HT1080 (cell line): ENCODE data around the gene LSMEM2. TPM values are rescaled to one million over a fixed set of nuclear protein-coding genes. Genes with fewer than 3 reads are reported as not detected.
"Not testable (repeated sequence)": the region's sequence is repeated elsewhere in the genome, so short reads cannot be mapped to it uniquely, and the experiment has no call there.

Experiments used
- DNase-seq: peaks from one replicate; pipeline ENCODE4 v3.0.0-alpha.2; 2015; ENCODE audit warnings: low read depth
- total RNA-seq: library from RNA; depleted of rRNA; stranded (reverse); fragments of >200 nt; shearing (Covaris generic); gene quantifications from 2 replicates; pipeline ENCODE4 v1.2.3, GENCODE V29; 2014

Gene LSMEM2
- total RNA-seq, 1 experiment from 2014 or later: not detected

DNA sequence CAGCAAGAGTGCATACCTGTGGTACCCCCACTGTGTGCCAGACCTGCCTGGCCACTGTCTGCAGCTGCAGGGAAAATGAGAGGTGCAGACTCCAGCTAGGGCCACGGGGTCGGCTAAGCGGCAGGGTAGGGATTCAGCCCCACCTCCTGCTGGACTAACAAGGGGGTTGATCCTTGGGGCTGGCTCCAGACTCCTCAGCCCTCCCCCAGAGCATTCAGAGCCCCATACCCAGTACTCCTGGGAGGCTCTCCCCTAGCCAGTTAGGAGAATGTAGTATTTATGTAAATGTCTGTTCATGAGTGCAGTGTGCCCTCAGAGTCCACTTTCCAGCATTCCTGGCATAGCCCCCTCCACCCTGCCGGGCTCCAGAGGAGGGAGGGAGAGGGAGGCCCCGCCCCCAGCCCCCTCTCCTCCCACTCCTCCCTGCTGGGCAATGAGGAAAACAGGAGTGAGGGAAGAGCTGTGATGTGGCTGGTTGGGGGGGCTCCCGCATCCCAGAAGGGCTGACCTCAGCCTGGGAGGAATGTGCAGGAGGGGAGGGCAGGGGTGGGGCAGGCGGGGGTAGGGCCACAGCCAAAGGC is 14.4 kb upstream of the LSMEM2 start:
- DNase-seq: peak; percentile 84

DNA sequence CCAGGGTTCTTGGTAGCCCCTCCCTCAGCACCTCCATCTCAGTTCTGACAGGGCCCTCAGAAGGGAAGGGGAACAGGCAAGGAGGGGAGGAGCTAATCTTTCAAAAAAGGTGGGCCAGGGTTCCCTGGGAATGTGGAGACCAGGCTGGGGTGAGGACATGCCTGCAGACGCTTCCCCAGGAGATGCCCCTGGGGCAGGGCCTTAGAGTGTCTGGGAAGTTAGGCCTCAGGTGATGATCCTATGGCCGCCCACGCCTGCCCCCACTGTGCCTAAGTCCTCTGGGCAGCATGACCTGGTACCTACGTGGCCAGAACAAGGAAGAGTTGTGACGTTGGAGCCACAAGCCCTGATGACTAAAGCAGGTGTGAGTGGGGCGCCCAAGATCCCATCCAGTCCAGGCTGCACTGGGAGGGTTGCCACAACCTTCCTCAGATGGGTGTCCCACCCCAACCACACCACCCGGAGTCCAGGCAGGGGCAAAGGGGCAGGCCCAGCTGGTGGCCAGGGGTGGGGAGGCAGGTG is 13.9 kb upstream of the LSMEM2 start:
- no peak for DNase-seq

DNA sequence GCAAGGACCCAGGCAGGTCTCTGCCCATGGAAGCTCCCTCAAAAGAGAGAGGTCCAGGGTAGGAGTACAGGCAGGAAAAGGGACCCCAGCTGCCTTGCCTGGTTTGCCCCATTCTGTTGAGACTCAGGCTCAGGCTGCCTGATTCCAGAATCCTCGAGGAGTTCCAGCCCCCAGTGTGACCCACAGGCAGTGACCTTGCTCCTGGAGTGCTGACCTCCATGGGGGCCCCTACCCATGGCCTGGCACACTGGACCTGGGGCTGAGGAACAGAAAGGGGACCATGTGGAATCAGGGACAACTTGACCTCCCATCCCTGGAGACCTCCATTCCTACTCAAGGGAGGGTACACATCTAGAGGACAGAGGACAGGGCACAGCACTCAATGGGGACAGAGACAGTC is 13.3 kb upstream of the LSMEM2 start:
- no peak for DNase-seq

DNA sequence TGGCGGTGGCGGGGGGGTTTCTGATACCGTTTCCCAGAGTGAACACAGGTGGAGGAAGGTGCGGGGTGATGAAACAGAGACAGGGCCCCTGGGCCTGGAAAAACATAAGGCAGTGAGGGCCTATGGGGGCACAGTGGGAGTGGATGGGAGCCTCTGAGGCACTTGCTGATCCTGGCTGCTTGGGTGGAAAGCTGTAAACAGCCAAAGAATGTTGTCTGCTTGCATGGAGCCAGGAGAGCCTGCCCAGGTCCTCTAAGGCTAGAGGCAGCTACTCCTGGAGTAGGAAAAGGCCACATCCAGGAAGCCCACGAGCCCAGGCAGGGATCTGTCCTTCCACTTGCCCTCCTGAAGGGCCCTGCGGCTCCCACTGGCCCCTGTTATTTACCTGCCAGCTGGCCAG is 12.9 kb upstream of the LSMEM2 start:
- DNase-seq: no peak

DNA sequence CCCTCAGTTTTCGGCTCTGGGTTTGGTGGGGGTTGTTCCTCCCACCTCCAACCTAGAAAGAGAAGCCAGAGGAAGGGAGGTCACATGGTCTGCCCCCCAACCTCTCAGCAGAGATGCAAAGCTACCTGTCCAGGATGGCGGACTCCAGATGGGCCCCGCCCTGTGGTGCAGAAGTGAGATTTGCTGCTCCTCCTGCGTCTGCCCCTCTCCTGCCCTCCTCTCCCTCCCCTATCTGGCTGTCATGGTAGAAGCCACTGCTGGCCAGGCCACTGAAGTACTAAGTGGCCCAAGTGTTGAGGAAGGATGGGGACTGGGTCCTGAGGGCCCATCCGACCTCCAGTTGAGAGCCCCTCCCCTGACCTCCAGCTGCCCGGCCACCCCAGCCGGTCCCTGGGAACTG is 12.1 kb upstream of the LSMEM2 start:
- no peak for DNase-seq

DNA sequence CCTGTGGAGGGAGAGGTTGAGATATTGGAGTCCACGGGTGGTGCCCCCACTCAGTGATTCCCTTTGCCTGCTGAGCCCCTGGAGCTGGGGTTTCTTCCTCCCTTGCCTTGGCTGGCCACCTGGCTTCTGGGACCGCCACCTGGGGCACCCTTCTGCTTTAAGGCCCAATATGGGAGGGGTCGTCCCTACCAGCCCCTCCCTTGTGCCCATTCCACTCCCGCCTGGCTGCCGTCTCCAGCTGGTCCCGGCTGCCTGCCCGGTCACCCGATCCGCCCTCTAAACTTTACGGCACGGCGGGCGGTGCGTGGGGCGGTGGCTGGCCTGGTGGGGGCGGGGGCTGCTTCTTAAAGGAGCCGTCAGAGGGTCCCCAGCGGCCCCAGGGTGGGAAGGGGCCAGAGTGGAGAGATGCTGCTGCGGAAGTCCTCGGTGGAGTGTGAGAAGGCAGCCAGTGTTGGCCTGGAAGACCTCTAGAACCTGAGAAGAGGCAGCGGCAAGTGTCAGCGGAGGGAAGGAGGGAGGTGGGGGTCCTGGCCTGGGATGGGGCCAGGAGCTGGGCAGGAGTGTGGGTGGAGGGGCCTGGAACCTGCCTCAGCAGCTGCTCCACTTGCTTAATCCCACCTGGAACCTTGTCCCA is 11.5 kb upstream of the LSMEM2 start:
- no peak for DNase-seq

DNA sequence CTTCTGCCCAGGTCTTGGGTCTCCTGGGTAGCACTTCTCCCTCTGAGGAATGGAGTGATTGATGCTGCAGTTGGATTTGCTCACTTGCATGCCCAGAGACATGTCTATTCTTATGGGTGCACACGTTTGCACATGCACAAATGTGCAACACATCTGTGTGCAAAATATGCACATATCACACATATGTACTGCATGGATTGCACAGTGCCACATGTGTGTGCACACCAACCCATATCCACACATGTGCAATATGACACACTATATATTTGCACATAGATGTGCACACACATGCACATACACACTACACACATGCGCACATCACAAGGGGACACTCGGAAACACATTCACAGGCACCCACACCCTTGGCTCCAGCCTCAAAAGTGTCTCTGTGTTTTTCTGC is 10.6 kb upstream of the LSMEM2 start:
- no peak for DNase-seq

DNA sequence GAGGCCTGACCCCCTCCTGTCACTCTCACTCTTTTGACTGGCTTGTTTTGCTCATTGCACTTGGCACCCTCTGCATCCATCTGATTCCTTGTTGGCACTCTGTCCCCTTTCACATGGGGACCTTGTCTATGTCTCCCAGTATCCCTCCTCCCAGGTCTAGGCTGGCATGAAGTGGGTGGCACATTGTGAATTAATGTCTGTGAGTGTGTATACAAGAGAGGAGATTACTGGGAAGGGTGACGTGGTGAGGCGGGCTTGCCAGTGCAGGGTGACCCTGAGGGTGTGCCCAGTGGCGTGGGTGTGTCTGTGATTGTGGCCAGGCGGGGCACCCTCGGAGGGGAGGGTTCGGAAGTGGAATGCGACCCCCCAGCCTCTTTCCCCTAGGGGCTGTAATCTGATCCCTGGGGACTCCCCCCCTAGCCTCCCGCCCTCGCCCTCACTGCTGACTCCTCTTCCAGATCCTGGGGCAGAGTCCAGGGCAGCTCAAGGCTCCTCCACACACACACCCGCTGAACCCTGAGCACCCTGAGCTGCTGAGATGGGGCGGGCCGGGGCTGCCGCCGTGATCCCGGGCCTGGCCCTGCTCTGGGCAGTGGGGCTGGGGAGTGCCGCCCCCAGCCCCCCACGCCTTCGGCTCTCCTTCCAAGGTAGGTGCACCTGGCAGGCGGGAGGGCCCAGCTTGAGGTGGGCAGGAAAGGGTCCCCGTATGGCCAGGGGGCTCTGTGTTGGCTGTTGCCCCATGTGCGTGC is 10.0 kb upstream of the LSMEM2 start, which contains the start of gene SEMA3B:
SEMA3B (plus strand) TSS at position 445 of the 749 bp plus-strand sequence; CDS start at position 539, 94 bp downstream.
- DNase-seq: peak; percentile 71

DNA sequence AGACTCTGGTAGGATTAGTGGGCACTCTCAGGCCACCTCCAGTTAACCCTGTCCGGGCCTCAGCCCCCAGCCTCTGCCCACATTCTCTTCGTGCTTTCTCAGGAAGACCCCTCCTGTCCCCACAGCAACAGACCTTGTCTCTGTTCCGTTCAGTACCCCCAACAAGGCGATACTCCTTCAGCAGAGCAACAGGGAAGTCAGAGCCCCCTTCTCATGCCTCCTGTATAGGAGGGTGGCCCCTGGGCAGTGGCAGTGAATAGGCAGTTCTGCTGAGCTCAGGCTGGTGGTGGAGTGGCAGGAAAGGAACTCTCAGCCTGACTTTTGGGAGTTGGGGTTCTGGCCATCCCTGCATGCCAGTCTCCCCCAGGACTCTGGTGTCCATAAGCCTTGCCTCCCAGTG is 9.4 kb upstream of the LSMEM2 start:
- DNase-seq: no peak

DNA sequence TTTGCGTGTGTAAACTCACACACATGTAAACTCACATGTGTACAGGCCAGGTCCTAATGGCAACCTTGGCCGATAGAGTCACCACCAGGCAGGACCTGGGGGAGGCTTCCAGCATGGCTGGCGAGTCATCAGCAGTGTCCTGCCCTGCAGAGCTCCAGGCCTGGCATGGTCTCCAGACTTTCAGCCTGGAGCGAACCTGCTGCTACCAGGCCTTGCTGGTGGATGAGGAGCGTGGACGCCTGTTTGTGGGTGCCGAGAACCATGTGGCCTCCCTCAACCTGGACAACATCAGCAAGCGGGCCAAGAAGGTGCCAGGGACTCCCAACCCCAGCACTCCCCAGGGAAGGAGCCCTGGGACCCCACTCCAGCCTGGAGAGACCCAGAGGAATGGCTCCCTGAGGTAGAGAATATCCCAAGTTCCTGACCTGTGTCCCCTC is 8.9 kb upstream of the LSMEM2 start:
- peak; percentile 54 for DNase-seq

DNA sequence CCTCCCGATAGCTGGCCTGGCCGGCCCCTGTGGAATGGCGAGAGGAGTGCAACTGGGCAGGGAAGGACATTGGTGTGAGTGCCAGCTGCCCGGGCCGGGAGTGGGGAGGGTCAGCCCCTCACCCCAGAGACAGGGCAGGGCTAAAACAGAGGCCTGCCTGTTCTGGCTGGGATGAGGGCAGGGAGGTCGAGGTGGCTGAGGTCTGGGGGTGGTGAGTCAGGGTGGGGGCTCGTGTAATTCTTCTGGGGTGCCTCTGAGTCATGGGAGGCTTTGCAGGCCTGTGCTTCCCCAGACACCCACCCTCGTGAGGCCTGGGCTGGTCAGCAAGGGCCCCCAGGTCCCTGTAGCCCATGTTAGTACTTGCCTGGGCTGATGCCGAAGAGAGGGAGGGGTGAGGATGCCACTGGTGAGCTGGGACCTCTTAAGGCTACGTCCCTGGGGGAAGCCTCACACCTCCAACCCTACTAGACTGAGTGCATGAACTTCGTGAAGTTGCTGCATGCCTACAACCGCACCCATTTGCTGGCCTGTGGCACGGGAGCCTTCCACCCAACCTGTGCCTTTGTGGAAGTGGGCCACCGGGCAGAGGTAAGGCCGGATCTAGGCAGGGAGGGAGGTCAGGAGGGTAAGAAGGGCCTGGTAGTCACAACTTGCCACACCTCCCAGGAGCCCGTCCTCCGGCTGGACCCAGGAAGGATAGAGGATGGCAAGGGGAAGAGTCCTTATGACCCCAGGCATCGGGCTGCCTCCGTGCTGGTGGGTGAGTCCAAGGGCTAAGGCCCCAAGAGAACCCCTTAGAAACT is 8.3 kb upstream of the LSMEM2 start:
- peak; percentile 34 for DNase-seq

DNA sequence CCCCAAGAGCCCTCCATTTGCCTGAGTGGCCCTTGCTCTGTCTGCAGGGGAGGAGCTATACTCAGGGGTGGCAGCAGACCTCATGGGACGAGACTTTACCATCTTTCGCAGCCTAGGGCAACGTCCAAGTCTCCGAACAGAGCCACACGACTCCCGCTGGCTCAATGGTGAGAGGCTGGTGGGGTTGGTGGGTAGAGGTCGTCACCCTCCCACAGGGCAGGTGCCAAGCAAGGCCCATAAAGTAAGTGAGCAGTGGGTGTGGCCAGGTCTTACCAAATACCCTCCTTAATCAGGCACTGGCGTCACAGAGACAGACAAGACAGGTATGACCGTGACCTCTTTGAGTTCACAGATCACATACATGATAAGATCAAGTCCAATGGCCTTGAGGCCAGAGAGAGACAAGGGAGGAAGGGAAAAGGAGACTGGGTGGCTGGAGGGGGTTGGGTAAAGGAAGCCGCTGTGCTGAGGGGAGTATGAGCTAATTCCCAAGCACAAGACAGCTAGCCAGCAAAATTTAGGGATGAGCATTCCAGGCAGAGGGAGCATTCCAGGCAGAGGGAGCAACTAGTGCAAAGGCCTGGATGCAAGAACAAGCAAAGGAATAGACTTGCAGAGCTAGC is 7.5 kb upstream of the LSMEM2 start:
- no peak for DNase-seq

DNA sequence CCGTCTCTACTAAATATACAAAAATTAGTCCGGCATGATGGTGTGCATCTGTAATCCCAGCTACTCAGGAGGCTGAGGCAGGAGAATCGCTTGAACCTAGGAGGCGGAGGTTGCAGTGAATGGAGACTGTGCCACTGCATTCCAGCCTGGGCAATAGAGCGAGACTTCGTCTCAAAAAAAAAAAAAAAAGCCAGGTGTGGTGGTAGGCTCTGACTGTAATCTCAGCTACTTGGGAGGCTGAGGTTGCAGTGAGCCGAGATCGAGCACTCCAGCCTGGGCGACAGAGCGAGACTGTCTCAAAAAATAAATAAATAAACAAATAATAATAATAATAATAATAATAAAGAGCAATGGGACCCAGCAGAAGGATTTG is 6.4 kb upstream of the LSMEM2 start:
- not testable (repeated sequence) for DNase-seq

DNA sequence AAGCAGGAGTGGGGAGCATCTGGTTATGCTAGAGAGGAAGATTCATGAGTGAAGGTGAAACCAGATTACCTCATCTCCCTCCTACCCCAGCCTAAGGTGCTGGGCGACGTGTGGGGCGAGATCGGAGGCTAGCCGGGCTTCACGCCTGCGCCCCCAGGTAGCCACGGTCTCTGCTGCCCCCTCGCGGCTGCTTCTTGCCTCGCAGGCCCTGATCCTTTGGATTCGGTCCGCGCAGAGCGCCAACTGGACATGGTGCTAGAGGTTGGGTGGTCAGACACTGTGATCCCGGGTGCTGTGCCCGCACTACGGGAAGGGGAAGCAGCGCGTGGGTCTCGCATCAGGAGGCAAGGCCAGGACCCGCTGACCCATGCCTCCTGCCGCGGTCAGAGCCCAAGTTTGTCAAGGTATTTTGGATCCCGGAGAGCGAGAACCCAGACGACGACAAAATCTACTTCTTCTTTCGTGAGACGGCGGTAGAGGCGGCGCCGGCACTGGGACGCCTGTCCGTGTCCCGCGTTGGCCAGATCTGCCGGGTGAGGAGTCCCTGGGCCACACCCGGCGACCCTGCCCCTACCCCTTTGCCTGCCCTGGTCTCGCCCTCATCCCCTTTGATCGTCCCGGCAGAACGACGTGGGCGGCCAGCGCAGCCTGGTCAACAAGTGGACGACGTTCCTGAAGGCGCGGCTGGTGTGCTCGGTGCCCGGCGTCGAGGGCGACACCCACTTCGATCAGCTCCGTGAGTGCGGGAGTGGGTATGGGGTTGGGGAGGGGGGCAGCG is 5.8 kb upstream of the LSMEM2 start:
- DNase-seq: peak; percentile 78

DNA sequence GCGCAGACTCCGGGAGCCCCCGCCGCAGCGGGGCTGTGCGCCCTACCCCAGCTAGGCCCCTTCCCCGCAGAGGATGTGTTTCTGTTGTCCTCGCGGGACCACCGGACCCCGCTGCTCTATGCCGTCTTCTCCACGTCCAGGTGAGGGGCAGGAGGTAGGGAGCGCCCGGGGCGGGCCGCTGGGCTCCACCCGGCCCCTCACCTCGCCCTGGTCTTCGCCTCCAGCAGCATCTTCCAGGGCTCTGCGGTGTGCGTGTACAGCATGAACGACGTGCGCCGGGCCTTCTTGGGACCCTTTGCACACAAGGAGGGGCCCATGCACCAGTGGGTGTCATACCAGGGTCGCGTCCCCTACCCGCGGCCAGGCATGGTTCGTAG is 5.2 kb upstream of the LSMEM2 start:
- no peak for DNase-seq

DNA sequence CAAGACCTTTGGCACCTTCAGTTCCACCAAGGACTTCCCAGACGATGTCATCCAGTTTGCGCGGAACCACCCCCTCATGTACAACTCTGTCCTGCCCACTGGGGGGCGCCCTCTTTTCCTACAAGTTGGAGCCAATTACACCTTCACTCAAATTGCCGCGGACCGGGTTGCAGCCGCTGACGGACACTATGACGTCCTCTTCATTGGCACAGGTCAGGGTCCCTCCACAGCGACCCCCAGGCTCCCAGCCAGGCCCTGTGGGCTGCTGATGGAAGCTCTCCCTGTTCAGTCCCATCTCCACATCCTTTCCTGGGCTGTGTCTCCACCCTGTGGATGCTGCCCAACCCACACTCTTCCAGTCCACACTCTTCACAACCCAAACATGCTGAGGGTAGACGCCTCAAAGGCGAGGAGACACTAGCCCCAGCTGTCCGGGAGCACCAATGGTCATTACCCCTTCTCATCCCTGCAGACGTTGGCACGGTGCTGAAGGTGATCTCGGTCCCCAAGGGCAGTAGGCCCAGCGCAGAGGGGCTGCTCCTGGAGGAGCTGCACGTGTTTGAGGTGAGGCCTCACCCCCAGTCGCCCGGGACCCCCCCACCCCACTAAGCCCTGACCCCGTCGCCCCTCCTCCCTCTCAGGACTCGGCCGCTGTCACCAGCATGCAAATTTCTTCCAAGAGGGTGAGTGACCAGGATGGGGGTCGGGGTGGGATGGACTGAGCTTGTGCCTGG is 4.3 kb upstream of the LSMEM2 start:
- peak; percentile 52 for DNase-seq

DNA sequence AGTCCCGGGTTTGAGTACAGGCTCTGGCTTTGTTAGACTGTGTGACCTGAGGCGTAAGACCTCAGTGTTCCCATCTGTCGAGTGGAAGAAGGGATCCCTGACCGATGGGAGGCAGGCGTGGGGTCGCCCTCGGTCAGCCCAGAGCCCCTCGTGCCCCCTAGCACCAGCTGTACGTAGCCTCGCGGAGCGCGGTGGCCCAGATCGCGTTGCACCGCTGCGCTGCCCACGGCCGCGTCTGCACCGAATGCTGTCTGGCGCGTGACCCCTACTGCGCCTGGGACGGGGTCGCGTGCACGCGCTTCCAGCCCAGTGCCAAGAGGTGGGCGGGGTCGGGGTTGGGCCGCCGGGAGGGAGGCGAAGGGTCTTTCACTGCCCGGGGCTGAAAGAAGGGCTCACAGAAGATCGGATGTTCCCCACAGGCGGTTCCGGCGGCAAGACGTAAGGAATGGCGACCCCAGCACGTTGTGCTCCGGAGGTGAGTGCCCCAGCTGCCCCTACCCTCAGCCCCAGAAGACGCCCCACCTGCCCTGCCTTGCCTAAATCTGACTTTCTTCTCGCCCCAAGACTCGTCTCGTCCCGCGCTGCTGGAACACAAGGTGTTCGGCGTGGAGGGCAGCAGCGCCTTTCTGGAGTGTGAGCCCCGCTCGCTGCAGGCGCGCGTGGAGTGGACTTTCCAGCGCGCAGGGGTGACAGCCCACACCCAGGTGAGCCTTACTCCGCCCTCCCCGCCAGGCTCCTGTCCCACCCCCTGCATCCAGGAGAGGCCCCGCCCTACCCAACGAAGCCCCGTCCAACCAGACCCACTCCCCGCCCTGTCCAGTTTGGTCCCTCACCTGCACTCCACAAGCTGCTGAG is 3.5 kb upstream of the LSMEM2 start:
- DNase-seq: no peak

DNA sequence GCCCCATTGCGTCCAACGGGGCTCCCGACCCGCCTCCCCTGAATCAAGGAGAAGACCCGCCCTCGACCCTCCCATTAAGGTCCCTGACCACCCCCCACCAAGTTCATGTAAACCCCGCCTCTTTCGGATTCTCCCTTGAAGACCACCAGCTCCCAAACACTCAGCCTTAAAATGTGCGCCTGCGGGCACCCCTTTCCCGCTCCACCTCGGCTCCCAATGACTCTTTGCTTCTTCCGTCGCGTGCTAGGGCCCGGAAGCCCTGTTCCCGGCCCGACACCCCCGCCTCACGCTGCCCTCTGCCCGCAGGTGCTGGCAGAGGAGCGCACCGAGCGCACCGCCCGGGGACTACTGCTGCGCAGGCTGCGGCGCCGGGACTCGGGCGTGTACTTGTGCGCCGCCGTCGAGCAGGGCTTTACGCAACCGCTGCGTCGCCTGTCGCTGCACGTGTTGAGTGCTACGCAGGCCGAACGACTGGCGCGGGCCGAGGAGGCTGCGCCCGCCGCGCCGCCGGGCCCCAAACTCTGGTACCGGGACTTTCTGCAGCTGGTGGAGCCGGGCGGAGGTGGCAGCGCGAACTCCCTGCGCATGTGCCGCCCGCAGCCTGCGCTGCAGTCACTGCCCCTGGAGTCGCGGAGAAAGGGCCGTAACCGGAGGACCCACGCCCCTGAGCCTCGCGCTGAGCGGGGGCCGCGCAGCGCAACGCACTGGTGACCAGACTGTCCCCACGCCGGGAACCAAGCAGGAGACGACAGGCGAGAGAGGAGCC is 2.7 kb upstream of the LSMEM2 start:
- no peak for DNase-seq
